ENCODE data around the gene UNC13B.
"Not testable (repeated sequence)": the region's sequence is repeated elsewhere in the genome, so short reads cannot be mapped to it uniquely, and the experiment has no call there.

DNA sequence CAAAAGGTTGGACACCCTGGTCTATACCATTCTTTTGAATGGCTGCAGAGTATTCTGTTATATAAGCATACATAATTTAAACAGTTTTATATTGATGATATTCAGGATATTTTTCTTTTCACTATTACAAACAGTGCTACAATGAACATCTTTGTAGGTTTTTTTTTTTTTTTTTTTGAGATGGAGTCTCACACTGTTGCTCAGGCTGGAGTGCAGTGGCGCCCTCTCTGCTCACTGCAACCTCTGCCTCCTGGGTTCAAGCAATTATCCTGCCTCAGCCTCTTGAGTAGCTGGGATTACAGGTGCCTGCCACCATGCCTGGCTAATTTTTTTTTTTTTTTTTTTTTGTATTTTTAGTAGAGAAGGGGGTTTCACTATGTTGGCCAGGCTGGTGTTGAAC, 5.6 kb downstream of the UNC13B start:
- TF ChIP-seq, protein P1, sequence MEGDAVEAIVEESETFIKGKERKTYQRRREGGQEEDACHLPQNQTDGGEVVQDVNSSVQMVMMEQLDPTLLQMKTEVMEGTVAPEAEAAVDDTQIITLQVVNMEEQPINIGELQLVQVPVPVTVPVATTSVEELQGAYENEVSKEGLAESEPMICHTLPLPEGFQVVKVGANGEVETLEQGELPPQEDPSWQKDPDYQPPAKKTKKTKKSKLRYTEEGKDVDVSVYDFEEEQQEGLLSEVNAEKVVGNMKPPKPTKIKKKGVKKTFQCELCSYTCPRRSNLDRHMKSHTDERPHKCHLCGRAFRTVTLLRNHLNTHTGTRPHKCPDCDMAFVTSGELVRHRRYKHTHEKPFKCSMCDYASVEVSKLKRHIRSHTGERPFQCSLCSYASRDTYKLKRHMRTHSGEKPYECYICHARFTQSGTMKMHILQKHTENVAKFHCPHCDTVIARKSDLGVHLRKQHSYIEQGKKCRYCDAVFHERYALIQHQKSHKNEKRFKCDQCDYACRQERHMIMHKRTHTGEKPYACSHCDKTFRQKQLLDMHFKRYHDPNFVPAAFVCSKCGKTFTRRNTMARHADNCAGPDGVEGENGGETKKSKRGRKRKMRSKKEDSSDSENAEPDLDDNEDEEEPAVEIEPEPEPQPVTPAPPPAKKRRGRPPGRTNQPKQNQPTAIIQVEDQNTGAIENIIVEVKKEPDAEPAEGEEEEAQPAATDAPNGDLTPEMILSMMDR (conservative IDR thresholded peaks at IDR 0.05; ENCODE audit: low read depth, low read length): not testable (repeated sequence)
- not testable (repeated sequence) for TF ChIP-seq EZH2phosphoT487 (IDR thresholded peaks at IDR 0.05; ENCODE audit: borderline replicate concordance, low read length); EZH2 (IDR thresholded peaks at IDR 0.05; ENCODE audit: low read length, unreplicated experiment)
